Endothelial cell of coronary artery (primary cell): ENCODE results near the gene C18orf54. TPM values are rescaled to one million over a fixed set of nuclear protein-coding genes. Genes with fewer than 3 reads are reported as not detected.

ENCODE experiments used
- total RNA-seq: library from RNA; depleted of rRNA; stranded (reverse); fragments of >200 nt; gene quantifications from 2 replicates; pipeline ENCODE4 v1.2.3, GENCODE V29; 2014

Gene C18orf54
- 4.7 and 5.5 TPM in 2 replicates for total RNA-seq

GRCh38 chr18:54357660-54358494 is at the start of gene C18orf54, which contains the start of gene STARD6:
C18orf54 (plus strand) TSS chr18:54357906; CDS start chr18:54360573, 2,667 bp downstream.
STARD6 (minus strand) TSS chr18:54357858; CDS start chr18:54354573, 3,285 bp downstream.

Other genes starting within 250 kb of the C18orf54 start
- 159 and 223 TPM in 2 replicates for gene MBD2, start 133.2 kb upstream of the C18orf54 start, total RNA-seq
- 12.3 and 19.9 TPM in 2 replicates for gene POLI, start 88.4 kb upstream of the C18orf54 start, total RNA-seq
- not detected in 2 replicates for gene STARD6, start within 50 bp of the C18orf54 start, total RNA-seq
- not detected in 2 replicates for gene DYNAP, start 233.3 kb downstream of the C18orf54 start, total RNA-seq